ENCODE data around the gene CCDC197. TPM values are rescaled to one million over a fixed set of nuclear protein-coding genes. Genes with fewer than 3 reads are reported as not detected.

The CCDC197 gene
- total RNA-seq, 1 donor from 2014 or later, result not detected

- H3K36me3 Mint-ChIP-seq (ENCODE audit: low read depth), result peaks cover 24% of the 10 kb centered on the region
- no peak overlapping the region for H3K27ac Mint-ChIP-seq
- H3K9me3 Mint-ChIP-seq, result no peaks in the 10 kb centered on the region
- no peaks in the 10 kb centered on the region for H3K4me1 Mint-ChIP-seq
- intact Hi-C loops (cut with micrococcal nuclease), result no loop called here
- H3K27me3 Mint-ChIP-seq, result no peaks in the 10 kb centered on the region
- no peak for DNase-seq
- no peak overlapping the region for H3K4me3 Mint-ChIP-seq
These were observed 47.5 kb downstream of the CCDC197 start for GRCh38 chr14:94044476-94045091.

DNA sequence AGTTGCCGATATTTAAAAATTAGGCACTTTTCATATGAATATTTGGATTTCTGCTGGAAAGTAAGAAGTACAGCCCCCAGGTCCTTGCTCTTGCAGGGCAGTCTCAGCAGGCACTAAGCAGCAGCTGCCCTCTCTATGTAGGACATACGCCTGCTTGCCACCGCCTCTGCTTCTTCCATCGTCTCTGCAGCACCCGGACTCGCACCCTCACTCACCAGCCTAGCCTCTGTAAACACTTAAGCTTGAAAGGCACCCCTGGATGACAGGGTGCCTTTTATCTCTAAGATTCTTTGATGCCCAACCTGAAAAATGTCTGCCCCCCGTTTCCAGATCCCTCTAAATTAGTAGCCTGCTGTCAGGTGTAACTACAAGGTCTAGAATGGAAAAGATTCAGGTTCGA, 48.0 kb downstream of the CCDC197 start:
- H3K27me3 Mint-ChIP-seq, result no peaks in the 10 kb centered on the region
- DNase-seq, result no peak
- no peak overlapping the region for H3K4me3 Mint-ChIP-seq
- no peaks in the 10 kb centered on the region for H3K4me1 Mint-ChIP-seq
- H3K9me3 Mint-ChIP-seq, result no peaks in the 10 kb centered on the region
- H3K36me3 Mint-ChIP-seq (ENCODE audit: low read depth), result peaks cover 27% of the 10 kb centered on the region
- H3K27ac Mint-ChIP-seq, result no peak overlapping the region
- intact Hi-C loops (cut with micrococcal nuclease), result no loop called here

GRCh38 chr14:94045563-94046345, 48.7 kb downstream of the CCDC197 start:
- H3K4me1 Mint-ChIP-seq, result no peaks in the 10 kb centered on the region
- peaks cover 34% of the 10 kb centered on the region for H3K36me3 Mint-ChIP-seq (ENCODE audit: low read depth)
- no peak overlapping the region for H3K27ac Mint-ChIP-seq
- no peaks in the 10 kb centered on the region for H3K27me3 Mint-ChIP-seq
- DNase-seq, result no peak
- no peaks in the 10 kb centered on the region for H3K9me3 Mint-ChIP-seq
- H3K4me3 Mint-ChIP-seq, result no peak overlapping the region
- intact Hi-C loops (cut with micrococcal nuclease), result no loop called here

GRCh38 chr14:94046696-94047250, 49.7 kb downstream of the CCDC197 start:
- Mint-ChIP-seq H3K27me3 (no peaks in the 10 kb centered on the region), H3K4me3 (no peak overlapping the region), H3K36me3 (ENCODE audit: low read depth) (peaks cover 44% of the 10 kb centered on the region), H3K4me1 (peaks cover 2% of the 10 kb centered on the region), H3K9me3 (no peaks in the 10 kb centered on the region), H3K27ac (no peak overlapping the region)
- no peak for DNase-seq
- intact Hi-C loops (cut with micrococcal nuclease), result no loop called here

GRCh38 chr14:94047581-94047980, 50.5 kb downstream of the CCDC197 start:
- no peak for DNase-seq
- peaks cover 8% of the 10 kb centered on the region for H3K4me1 Mint-ChIP-seq
- intact Hi-C loops (cut with micrococcal nuclease), result no loop called here
- H3K36me3 Mint-ChIP-seq (ENCODE audit: low read depth), result peaks cover 51% of the 10 kb centered on the region
- H3K27ac Mint-ChIP-seq, result no peak overlapping the region
- H3K9me3 Mint-ChIP-seq, result no peaks in the 10 kb centered on the region
- no peaks in the 10 kb centered on the region for H3K27me3 Mint-ChIP-seq
- no peak overlapping the region for H3K4me3 Mint-ChIP-seq

GRCh38 chr14:94048691-94049624, 51.9 kb downstream of the CCDC197 start:
- Mint-ChIP-seq H3K27me3 (no peaks in the 10 kb centered on the region), H3K36me3 (ENCODE audit: low read depth) (peaks cover 58% of the 10 kb centered on the region), H3K4me3 (no peak overlapping the region), H3K9me3 (no peaks in the 10 kb centered on the region), H3K4me1 (peaks cover 12% of the 10 kb centered on the region), H3K27ac (no peak overlapping the region)
- no peak for DNase-seq
- intact Hi-C loops (cut with micrococcal nuclease), result no loop called here

DNA sequence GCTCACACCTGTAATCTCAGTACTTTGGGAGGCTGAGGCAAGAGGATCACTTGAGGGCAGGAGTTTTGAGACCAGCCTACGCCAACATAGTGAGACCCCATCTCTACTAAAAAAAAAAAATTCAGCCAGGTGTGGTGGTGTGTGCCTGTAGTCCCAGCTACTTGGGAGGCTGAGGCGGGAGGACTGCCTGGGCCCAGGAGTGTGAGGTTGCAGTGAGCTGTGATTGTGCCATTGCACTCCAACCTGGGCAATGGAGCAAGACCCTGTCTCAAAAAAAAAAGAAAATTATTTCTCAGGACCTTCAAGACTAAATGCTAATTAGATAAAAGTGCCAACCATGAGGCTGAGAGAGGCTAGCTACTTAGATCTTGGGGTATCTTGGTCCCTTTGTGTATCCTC, 52.5 kb downstream of the CCDC197 start:
- peak overlapping the region; percentile 58 for H3K27ac Mint-ChIP-seq
- no peaks in the 10 kb centered on the region for H3K27me3 Mint-ChIP-seq
- intact Hi-C loops (cut with micrococcal nuclease), result no loop called here
- peaks cover 18% of the 10 kb centered on the region for H3K4me1 Mint-ChIP-seq
- no peak overlapping the region for H3K4me3 Mint-ChIP-seq
- DNase-seq, result no peak
- peaks cover 65% of the 10 kb centered on the region for H3K36me3 Mint-ChIP-seq (ENCODE audit: low read depth)
- H3K9me3 Mint-ChIP-seq, result no peaks in the 10 kb centered on the region

DNA sequence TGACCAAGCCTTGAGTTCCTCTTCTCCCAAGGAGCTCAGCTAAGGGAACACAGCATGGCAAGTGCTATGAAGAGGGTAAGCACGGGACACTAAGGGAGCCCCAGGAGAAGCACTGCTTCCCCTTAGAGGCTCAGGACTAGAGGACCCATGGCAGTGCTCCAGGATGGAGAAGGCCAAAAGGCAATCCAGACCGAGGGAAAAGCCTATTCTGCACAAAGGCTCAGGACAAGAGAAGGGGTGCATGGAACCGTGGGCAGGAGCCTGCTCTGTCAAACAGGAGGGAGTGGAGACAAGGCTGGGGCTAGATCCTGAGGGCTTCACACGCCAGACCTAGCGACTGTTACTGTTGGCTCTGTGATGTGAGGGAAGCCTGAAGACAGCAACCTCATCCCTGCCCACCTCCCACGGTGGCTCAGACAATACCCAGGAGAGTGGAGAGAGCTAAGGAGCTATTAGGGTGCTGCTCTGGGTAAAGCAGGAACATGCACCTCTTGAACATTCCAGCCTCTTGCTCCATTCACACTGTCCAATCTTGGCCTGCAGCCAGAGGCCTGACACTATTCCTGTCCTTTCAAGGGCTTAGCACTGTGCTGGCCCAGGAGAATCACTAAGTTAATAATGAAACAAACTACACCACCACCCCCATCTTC, 53.3 kb downstream of the CCDC197 start:
- peaks cover 68% of the 10 kb centered on the region for H3K36me3 Mint-ChIP-seq (ENCODE audit: low read depth)

GRCh38 chr14:94051115-94051514, 54.0 kb downstream of the CCDC197 start:
- DNase-seq, result no peak
- H3K36me3 Mint-ChIP-seq (ENCODE audit: low read depth), result peaks cover 73% of the 10 kb centered on the region
- no peak overlapping the region for H3K4me3 Mint-ChIP-seq
- H3K9me3 Mint-ChIP-seq, result no peaks in the 10 kb centered on the region
- no peak overlapping the region for H3K27ac Mint-ChIP-seq
- peaks cover 30% of the 10 kb centered on the region for H3K4me1 Mint-ChIP-seq
- intact Hi-C loops (cut with micrococcal nuclease), result no loop called here
- no peaks in the 10 kb centered on the region for H3K27me3 Mint-ChIP-seq

More for the DNA sequence above, 53.3 kb downstream of the CCDC197 start:
- H3K4me3 Mint-ChIP-seq, result no peak overlapping the region
- peaks cover 24% of the 10 kb centered on the region for H3K4me1 Mint-ChIP-seq
- no peaks in the 10 kb centered on the region for H3K27me3 Mint-ChIP-seq
- intact Hi-C loops (cut with micrococcal nuclease), result no loop called here
- no peak overlapping the region for H3K27ac Mint-ChIP-seq
- no peak for DNase-seq
- H3K9me3 Mint-ChIP-seq, result no peaks in the 10 kb centered on the region

GRCh38 chr14:94051779-94052178, 54.7 kb downstream of the CCDC197 start:
- peaks cover 79% of the 10 kb centered on the region for H3K36me3 Mint-ChIP-seq (ENCODE audit: low read depth)
- intact Hi-C loops (cut with micrococcal nuclease), result loop anchor here (2.0 kb wide), 1 partner anchor 15 kb away; no protein-coding TSS in a partner anchor

DNA sequence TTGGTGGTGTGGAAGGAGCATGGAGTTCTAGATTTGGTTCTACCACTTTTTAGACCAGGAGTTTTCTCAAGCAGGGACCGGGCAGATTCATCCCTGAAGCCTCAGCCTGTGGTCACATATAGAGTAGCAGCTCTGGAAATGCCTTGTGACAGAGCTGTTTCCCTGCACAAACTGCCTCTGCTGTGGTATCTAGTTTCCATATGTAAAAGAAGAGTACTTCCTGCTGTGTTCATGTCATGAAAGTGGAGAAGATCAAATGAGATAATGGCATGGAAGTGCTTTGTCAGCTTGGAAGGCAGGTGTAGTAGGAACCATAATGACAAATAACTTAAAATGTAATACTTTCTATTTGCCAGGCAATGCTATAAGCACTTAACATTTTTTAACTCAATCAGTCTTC, 55.1 kb downstream of the CCDC197 start:
- H3K27me3 Mint-ChIP-seq, result no peaks in the 10 kb centered on the region
- no peaks in the 10 kb centered on the region for H3K9me3 Mint-ChIP-seq
- peaks cover 38% of the 10 kb centered on the region for H3K4me1 Mint-ChIP-seq
- peaks cover 80% of the 10 kb centered on the region for H3K36me3 Mint-ChIP-seq (ENCODE audit: low read depth)
- H3K27ac Mint-ChIP-seq, result peak overlapping the region; percentile 23
- no peak overlapping the region for H3K4me3 Mint-ChIP-seq
- no peak for DNase-seq
- intact Hi-C loops (cut with micrococcal nuclease), result loop anchor here (2.0 kb wide), 1 partner anchor 15 kb away; no protein-coding TSS in a partner anchor

More at GRCh38 chr14:94051779-94052178, 54.7 kb downstream of the CCDC197 start:
- Mint-ChIP-seq H3K27me3 (no peaks in the 10 kb centered on the region), H3K27ac (peak overlapping the region; percentile 23), H3K4me1 (peaks cover 34% of the 10 kb centered on the region), H3K9me3 (no peaks in the 10 kb centered on the region), H3K4me3 (no peak overlapping the region)
- DNase-seq, result no peak

- Mint-ChIP-seq H3K27ac (peak overlapping the region; percentile 23), H3K9me3 (no peaks in the 10 kb centered on the region), H3K27me3 (no peaks in the 10 kb centered on the region), H3K4me1 (peaks cover 43% of the 10 kb centered on the region), H3K4me3 (no peak overlapping the region), H3K36me3 (ENCODE audit: low read depth) (peaks cover 79% of the 10 kb centered on the region)
- intact Hi-C loops (cut with micrococcal nuclease), result loop anchor here (2.0 kb wide), 1 partner anchor 16 kb away; no protein-coding TSS in a partner anchor
- no peak for DNase-seq
These were observed 55.6 kb downstream of the CCDC197 start for GRCh38 chr14:94052662-94053061.

GRCh38 chr14:94054401-94054800, 57.3 kb downstream of the CCDC197 start:
- intact Hi-C loops (cut with micrococcal nuclease), result no loop called here
- peaks cover 53% of the 10 kb centered on the region for H3K4me1 Mint-ChIP-seq

More at GRCh38 chr14:94054401-94054800, 57.3 kb downstream of the CCDC197 start:
- Mint-ChIP-seq H3K36me3 (ENCODE audit: low read depth) (peaks cover 82% of the 10 kb centered on the region), H3K9me3 (no peaks in the 10 kb centered on the region), H3K27me3 (no peaks in the 10 kb centered on the region), H3K4me3 (no peak overlapping the region), H3K27ac (peak overlapping the region; percentile 13)
- no peak for DNase-seq

Measured in activated CD4-positive, alpha-beta T cell treated with anti-CD3 and anti-CD28 coated beads, Interleukin-2, amount 10 ng/mL, durations not matched to agents 24 days and 14 days (primary cell).